GM23248 (cell line): Measurements from ENCODE around the gene MTSS2. TPM values are rescaled to one million over a fixed set of nuclear protein-coding genes. Genes with fewer than 3 reads are reported as not detected.

Experiments
- DNase-seq: peaks from one replicate; pipeline ENCODE4 v3.0.0-alpha.2; 2015
- H2AFZ ChIP-seq: fragments of 200-600 bp; sonication (generic); 2 replicates; pipeline ENCODE4 v1.6.1; 2016; ENCODE audit warnings: antibody characterized with exemption
- H3F3A ChIP-seq: fragments of 200-600 bp; sonication (generic); 2 replicates; pipeline ENCODE4 v1.6.1; 2016; ENCODE audit warnings: mild to moderate bottlenecking, antibody characterized with exemption, mixed run types; ENCODE audit not compliant: insufficient read depth
- H3K27ac ChIP-seq: fragments of 200-600 bp; sonication (generic); 2 replicates; pipeline ENCODE4 v1.5.1; 2016; ENCODE audit warnings: mild to moderate bottlenecking
- H3K27me3 ChIP-seq: fragments of 200-600 bp; sonication (generic); replicated peaks from 2 replicates; pipeline ENCODE4 v1.6.1; 2016; ENCODE audit warnings: mild to moderate bottlenecking; ENCODE audit not compliant: insufficient read depth
- H3K36me3 ChIP-seq: fragments of 200-600 bp; sonication (generic); 2 replicates; pipeline ENCODE4 v1.6.1; 2016; ENCODE audit warnings: low read depth, mild to moderate bottlenecking
- H3K4me1 ChIP-seq: fragments of 200-600 bp; sonication (generic); 2 replicates; pipeline ENCODE4 v1.6.1; 2016; ENCODE audit warnings: mild to moderate bottlenecking; ENCODE audit not compliant: insufficient read depth
- H3K4me2 ChIP-seq: fragments of 200-600 bp; sonication (generic); one replicate; pipeline ENCODE4 v1.6.1; 2016; ENCODE audit warnings: mild to moderate bottlenecking; ENCODE audit not compliant: unreplicated experiment
- H3K4me3 ChIP-seq: fragments of 200-600 bp; sonication (generic); 2 replicates; pipeline ENCODE4 v1.5.1; 2016; ENCODE audit warnings: mild to moderate bottlenecking
- H3K79me2 ChIP-seq: fragments of 200-600 bp; sonication (generic); 2 replicates; pipeline ENCODE4 v1.6.1; 2016; ENCODE audit warnings: mild to moderate bottlenecking; ENCODE audit not compliant: insufficient read depth
- H3K9ac ChIP-seq: fragments of 200-600 bp; sonication (generic); 2 replicates; pipeline ENCODE4 v1.6.1; 2016; ENCODE audit warnings: mild to moderate bottlenecking
- H3K9me2 ChIP-seq: fragments of 200-600 bp; sonication (generic); 2 replicates; pipeline ENCODE4 v1.6.1; 2016; ENCODE audit warnings: mixed run types, mild to moderate bottlenecking, moderate library complexity; ENCODE audit not compliant: insufficient read depth
- H3K9me3 ChIP-seq: fragments of 200-600 bp; sonication (generic); one replicate; pipeline ENCODE4 v1.6.1; 2017; ENCODE audit warnings: low read depth
- H4K20me1 ChIP-seq: fragments of 200-600 bp; sonication (generic); 2 replicates; pipeline ENCODE4 v1.6.0; 2016; ENCODE audit not compliant: insufficient read depth
- EZH2 ChIP-seq: fragments of 200-600 bp; sonication (generic); IDR thresholded peaks from 2 replicates; pipeline ENCODE4 v1.6.1; 2018; ENCODE audit warnings: antibody characterized with exemption, mild to moderate bottlenecking; ENCODE audit not compliant: insufficient read depth, poor library complexity, severe bottlenecking
- EZH2phosphoT487 ChIP-seq: fragments of 200-600 bp; sonication (generic); IDR thresholded peaks from 2 replicates; pipeline ENCODE4 v1.6.1; 2018; ENCODE audit warnings: antibody characterized with exemption, moderate library complexity, mild to moderate bottlenecking, low read depth; ENCODE audit not compliant: insufficient read depth
- WGBS, 2 experiments: methylation state at CpG; one replicate each; pipeline ENCODE4 v1.1.6; 2015 to 2017; ENCODE audit warnings: low lambda C conversion rate in 2 of 2, low coverage in 1 of 2; ENCODE audit errors: missing lambda C conversion rate in 2 of 2; 5-methylcytosine and 5-hydroxymethylcytosine counted together
- in situ Hi-C: fragments of 300-500 bp; cut with MboI; formaldehyde crosslinking; loops from 2 replicates; pipeline ENCODE4 v1.15.0; 2020
- polyA plus RNA-seq: library from polyadenylated mRNA; unstranded; fragments of >200 nt; fragmentation: Nextera tagmentation; extraction: Ambion mirVana; gene quantifications from 2 replicates; pipeline ENCODE4 v1.2.1, GENCODE V29; 2016
- total RNA-seq: library from RNA; depleted of rRNA; stranded (reverse); fragments of >200 nt; shearing (Covaris generic); gene quantifications from 2 replicates; pipeline ENCODE4 v1.2.3, GENCODE V29; 2014

Gene MTSS2
- total and polyA plus RNA-seq, 2 experiments from 2014 or later = 0.44 to 23.7 TPM

DNA sequence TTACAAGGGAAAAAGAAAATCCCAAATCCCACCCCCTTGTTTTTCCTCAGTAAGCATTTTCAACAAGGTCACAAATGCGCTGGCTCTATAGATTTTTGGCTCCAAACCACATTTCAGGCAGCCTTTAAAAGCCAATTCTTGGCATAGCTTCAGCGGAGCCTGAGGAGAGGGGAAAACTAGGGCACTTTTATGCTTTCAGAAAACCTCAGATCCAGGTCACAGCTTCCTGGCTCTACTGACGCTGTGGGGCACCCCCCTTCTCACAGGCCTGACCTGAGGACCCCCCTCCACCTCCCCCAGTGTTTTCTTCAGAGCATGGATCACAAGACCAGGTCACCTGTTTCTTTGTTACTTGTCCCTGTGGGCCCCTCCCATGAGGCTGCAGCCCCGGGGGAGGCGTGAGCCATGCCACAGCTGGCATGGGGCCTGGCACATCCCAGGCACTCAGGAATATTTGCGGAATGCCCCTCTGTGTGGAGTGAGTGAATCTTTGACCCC is 30.1 kb upstream of the MTSS2 start:
- Histone ChIP-seq H3K4me1 (peaks cover 26% of the 10 kb centered on the region), H4K20me1 (no peaks in the 10 kb centered on the region), H2AFZ (no peak overlapping the region), H3K4me2 (peak overlapping the region; percentile 30), H3K27ac (peak overlapping the region; percentile 93), H3K9ac (peak overlapping the region; percentile 82), H3K36me3 (no peaks in the 10 kb centered on the region), H3K4me3 (peak overlapping the region; percentile 27; the same call in 1 of the 2 replicates), H3K9me3 (no peaks in the 10 kb centered on the region), H3K79me2 (no peaks in the 10 kb centered on the region), H3K9me2 (no peaks in the 10 kb centered on the region), H3F3A (peaks cover 8% of the 10 kb centered on the region; the same call in 1 of the 2 replicates), H3K27me3 (no peaks in the 10 kb centered on the region)
- DNase-seq = peak; percentile 21
- TF ChIP-seq EZH2phosphoT487 = no peak
- TF ChIP-seq EZH2 = no peak
- 72 to 84% methylated on average over 6 of the region's 6 CpGs for WGBS, 2 experiments
- in situ Hi-C loops = no loop called here

DNA sequence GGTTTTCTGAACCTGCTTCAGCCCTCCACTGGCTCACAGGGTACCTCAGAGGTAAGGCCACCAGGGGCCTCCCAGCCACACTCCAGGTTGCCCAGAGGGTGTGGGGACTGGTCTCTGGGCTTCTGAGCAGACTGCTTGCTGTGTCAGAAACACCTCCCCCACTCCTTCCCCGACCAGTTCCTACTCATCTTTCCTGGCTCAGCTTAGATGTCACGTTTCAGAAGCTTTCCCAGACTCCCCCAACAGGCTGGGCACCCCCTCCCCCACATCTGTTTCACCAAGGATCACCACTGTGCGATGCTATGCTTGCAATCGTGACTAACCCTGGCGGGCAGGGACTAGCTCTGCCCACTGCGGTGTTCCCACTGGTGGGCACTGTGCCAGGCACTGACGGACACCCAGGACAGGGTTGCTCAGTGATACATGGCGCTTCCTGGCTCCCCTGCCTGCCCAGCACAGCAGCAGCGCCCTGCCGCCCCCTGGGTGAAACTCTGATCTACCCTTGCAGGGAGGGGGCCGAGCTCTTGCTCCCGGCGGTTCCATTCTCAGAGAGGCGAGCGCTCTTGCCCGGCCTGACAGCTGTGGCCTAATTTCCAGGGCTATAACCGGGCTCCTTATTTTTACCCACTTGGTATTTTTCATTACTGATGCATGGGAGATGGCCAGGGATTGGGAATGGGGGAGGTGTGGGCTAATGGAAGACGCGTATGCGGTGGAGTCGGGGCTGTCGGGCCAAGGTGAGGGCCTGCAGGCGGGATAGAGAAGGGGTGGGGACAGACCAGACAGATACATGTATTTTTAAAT is 29.4 kb upstream of the MTSS2 start:
- Histone ChIP-seq H3K4me2 (peak overlapping the region; percentile 44), H3K4me1 (peaks cover 26% of the 10 kb centered on the region), H4K20me1 (no peaks in the 10 kb centered on the region), H3K79me2 (no peaks in the 10 kb centered on the region), H3K9me3 (no peaks in the 10 kb centered on the region), H3K27ac (peak overlapping the region; percentile 93), H2AFZ (no peak overlapping the region), H3K9ac (peak overlapping the region; percentile 82), H3K4me3 (peak overlapping the region; percentile 27; the same call in 1 of the 2 replicates), H3K36me3 (no peaks in the 10 kb centered on the region), H3F3A (peaks cover 8% of the 10 kb centered on the region; the same call in 1 of the 2 replicates), H3K27me3 (no peaks in the 10 kb centered on the region), H3K9me2 (no peaks in the 10 kb centered on the region)
- 25 to 27% methylated on average over 21 to 23 of the region's 23 CpGs for WGBS, 2 experiments
- DNase-seq = peak; percentile 100
- no peak for TF ChIP-seq EZH2
- TF ChIP-seq EZH2phosphoT487 = no peak
- in situ Hi-C loops = no loop called here

DNA sequence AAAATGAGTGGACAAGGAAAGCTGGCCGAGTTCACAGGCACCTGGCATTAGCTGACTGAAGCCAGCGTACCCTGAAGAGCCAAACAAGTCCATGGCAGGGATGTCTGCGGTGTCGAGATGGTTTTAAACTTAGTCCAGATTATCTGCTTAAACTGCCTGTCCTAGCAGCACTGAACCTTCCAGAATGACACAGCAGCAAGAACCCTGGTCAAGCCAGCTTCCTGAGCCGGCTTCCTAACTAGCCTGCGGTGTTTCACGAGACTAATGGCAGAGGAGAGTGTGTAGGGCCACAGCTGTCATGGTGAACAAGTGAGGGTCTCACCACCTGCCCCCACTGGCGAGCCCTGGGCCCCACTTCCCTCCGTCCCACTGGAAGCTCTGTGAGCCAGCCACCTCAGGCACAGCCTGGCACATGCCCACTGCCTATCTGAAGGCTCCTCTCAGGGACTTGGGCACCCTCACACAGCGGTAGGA is 28.8 kb upstream of the MTSS2 start:
- Histone ChIP-seq H3K4me1 (peaks cover 26% of the 10 kb centered on the region), H3K9me2 (no peaks in the 10 kb centered on the region), H4K20me1 (no peaks in the 10 kb centered on the region), H3F3A (peaks cover 8% of the 10 kb centered on the region; the same call in 1 of the 2 replicates), H3K9me3 (no peaks in the 10 kb centered on the region), H2AFZ (no peak overlapping the region), H3K4me3 (no peak overlapping the region), H3K27me3 (no peaks in the 10 kb centered on the region), H3K36me3 (no peaks in the 10 kb centered on the region), H3K9ac (peak overlapping the region; percentile 82), H3K4me2 (peak overlapping the region; percentile 44), H3K79me2 (no peaks in the 10 kb centered on the region), H3K27ac (peak overlapping the region; percentile 93)
- TF ChIP-seq EZH2phosphoT487 (no peak), EZH2 (no peak)
- 76 to 82% methylated on average over 10 of the region's 10 CpGs for WGBS, 2 experiments
- in situ Hi-C loops = no loop called here
- DNase-seq = no peak

DNA sequence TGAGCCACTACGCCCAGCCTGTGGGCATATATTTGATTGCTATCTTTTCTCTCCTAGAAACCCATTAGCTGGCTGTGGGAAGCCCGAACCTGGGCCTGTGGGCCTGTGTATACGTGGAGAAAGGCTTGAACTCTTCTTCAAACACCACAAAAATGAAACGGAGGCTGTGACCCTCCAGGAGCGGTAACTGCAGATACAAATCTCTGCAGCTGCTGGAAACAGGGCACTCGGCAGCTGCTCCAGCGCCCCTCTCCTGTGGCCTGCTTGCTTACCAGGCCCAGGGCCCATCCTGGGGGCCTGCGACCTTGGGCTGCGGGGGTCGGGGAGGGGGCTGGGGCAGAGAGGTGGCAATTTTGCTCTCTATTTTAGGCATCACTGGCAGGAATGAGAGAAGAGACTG is 28.0 kb upstream of the MTSS2 start:
- no peak overlapping the region for H3K4me2 ChIP-seq
- H2AFZ ChIP-seq = no peak overlapping the region
- H3K9me3 ChIP-seq = no peaks in the 10 kb centered on the region
- H3K4me1 ChIP-seq = peaks cover 26% of the 10 kb centered on the region
- DNase-seq = no peak
- in situ Hi-C loops = no loop called here
- TF ChIP-seq EZH2 (no peak), EZH2phosphoT487 (no peak)
- no peak overlapping the region; the same call in 1 of the 2 replicates for H3K9ac ChIP-seq
- no peaks in the 10 kb centered on the region for H3K36me3 ChIP-seq
- WGBS, 2 experiments = 96 to 99% methylated on average over 10 of the region's 10 CpGs
- H3K27me3 ChIP-seq = no peaks in the 10 kb centered on the region
- H3F3A ChIP-seq = peaks cover 8% of the 10 kb centered on the region; the same call in 1 of the 2 replicates
- H3K9me2 ChIP-seq = no peaks in the 10 kb centered on the region
- no peaks in the 10 kb centered on the region for H4K20me1 ChIP-seq
- no peak overlapping the region for H3K4me3 ChIP-seq
- H3K27ac ChIP-seq = no peak overlapping the region
- H3K79me2 ChIP-seq = no peaks in the 10 kb centered on the region
